Suprapubic skin (tissue), 4 donors: ENCODE measurements around the gene VAT1. TPM values are rescaled to one million over a fixed set of nuclear protein-coding genes. Genes with fewer than 3 reads are reported as not detected.
A peak's percentile ranks its signal among the peaks of the same experiment; 100 is the strongest.
"Not testable (repeated sequence)": the region's sequence is repeated elsewhere in the genome, so short reads cannot be mapped to it uniquely, and the experiment has no call there.

Experiments
- DNase-seq, 2 donors: peaks; one replicate each; pipeline ENCODE4 v3.0.0-alpha.2; 2019; ENCODE audit warnings: low spot score in 2 of 2
- H3K27ac ChIP-seq: fragments of 200-600 bp; sonication (generic); one replicate; pipeline ENCODE4 v1.5.1; 2019
- H3K27me3 ChIP-seq: fragments of 200-600 bp; sonication (generic); one replicate; pipeline ENCODE4 v1.5.1; 2019
- H3K36me3 ChIP-seq: fragments of 200-600 bp; sonication (generic); one replicate; pipeline ENCODE4 v1.5.1; 2019
- H3K4me1 ChIP-seq: fragments of 200-600 bp; sonication (generic); one replicate; pipeline ENCODE4 v1.5.1; 2019
- H3K4me3 ChIP-seq: fragments of 200-600 bp; sonication (generic); one replicate; pipeline ENCODE4 v1.5.1; 2019; ENCODE audit warnings: mild to moderate bottlenecking
- H3K9me3 ChIP-seq: fragments of 200-600 bp; sonication (generic); one replicate; pipeline ENCODE4 v1.5.1; 2019
- EP300 ChIP-seq: sonication (generic); formaldehyde crosslinking; IDR thresholded peaks from one replicate; pipeline ENCODE4 v1.6.1; 2017; ENCODE audit warnings: antibody characterized with exemption
- POLR2A ChIP-seq, 2 donors: fragments of 450-650 bp; IDR thresholded peaks; one replicate each; pipeline ENCODE4 v1.6.1; 2017; ENCODE audit warnings: antibody characterized with exemption in 2 of 2, mild to moderate bottlenecking in 2 of 2, moderate library complexity in 2 of 2
- POLR2AphosphoS5 ChIP-seq, 3 donors: sonication (generic); formaldehyde crosslinking; IDR thresholded peaks; one replicate each; pipeline ENCODE4 v1.6.1; 2017; ENCODE audit warnings: antibody characterized with exemption in 3 of 3
- WGBS: methylation state at CpG from one replicate; pipeline ENCODE4 v1.1.5; 2018; 5-methylcytosine and 5-hydroxymethylcytosine counted together
- total RNA-seq, 4 donors: library from RNA; depleted of rRNA; stranded (reverse); fragments of >200 nt; gene quantifications; one replicate each; pipeline ENCODE4 v1.1.0, GENCODE V29; 2016
- TF ChIP-seq, protein P1 (sequence below), 2 donors: fragments of 200-600 bp in 1 of 2; fragments of 450-650 bp in 1 of 2; sonication (generic) in 1 of 2; IDR thresholded peaks; one replicate each; pipeline ENCODE4 v1.5.1; 2016 to 2019; ENCODE audit warnings: antibody characterized with exemption in 2 of 2, mild to moderate bottlenecking in 1 of 2, moderate library complexity in 1 of 2

The VAT1 gene
- total RNA-seq, 4 donors from 2014 or later, result 125 to 234 (median 188) TPM

DNA sequence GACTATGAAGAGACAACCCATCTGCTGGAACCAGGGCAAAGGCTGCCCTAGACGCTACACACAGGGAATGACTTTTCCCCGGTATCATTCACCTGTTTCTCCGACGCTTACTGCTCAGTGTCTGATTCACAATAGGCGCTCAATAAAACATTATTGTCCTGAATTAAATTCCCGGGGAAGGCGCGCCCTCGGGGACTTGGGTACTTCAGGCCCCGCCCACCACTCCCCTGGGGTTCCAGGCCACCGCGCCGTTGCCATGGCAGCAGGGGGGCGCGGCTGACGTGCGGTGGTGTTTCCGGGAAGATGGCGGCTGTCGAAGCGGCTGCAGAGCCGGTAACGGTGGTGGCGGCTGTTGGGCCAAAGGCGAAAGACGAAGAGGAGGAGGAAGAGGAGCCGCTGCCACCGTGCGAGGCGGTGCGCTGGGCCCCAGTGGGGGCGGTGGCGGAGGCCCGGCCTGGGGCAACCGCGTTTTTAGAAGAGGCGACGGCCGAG, 41.9 kb downstream of the VAT1 start, which contains the start of gene RUNDC1:
Gene RUNDC1 (plus strand): TSS at position 292 of the 492 bp plus-strand sequence. CDS start 12 bp downstream, at position 304.
- peaks cover 4% of the 10 kb centered on the region for H3K36me3 ChIP-seq
- peak within 1 kb of the TSS; percentile 67 for H3K27ac ChIP-seq
- peaks cover 24% of the 10 kb centered on the region for H3K4me1 ChIP-seq
- peak; percentile 96 to 97 for DNase-seq
- no peaks in the 10 kb centered on the region for H3K9me3 ChIP-seq
- no peaks in the 10 kb centered on the region for H3K27me3 ChIP-seq
- TF ChIP-seq, protein P1, sequence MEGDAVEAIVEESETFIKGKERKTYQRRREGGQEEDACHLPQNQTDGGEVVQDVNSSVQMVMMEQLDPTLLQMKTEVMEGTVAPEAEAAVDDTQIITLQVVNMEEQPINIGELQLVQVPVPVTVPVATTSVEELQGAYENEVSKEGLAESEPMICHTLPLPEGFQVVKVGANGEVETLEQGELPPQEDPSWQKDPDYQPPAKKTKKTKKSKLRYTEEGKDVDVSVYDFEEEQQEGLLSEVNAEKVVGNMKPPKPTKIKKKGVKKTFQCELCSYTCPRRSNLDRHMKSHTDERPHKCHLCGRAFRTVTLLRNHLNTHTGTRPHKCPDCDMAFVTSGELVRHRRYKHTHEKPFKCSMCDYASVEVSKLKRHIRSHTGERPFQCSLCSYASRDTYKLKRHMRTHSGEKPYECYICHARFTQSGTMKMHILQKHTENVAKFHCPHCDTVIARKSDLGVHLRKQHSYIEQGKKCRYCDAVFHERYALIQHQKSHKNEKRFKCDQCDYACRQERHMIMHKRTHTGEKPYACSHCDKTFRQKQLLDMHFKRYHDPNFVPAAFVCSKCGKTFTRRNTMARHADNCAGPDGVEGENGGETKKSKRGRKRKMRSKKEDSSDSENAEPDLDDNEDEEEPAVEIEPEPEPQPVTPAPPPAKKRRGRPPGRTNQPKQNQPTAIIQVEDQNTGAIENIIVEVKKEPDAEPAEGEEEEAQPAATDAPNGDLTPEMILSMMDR (IDR thresholded peaks at IDR 0.05), result no peak
- TF ChIP-seq POLR2AphosphoS5 (IDR thresholded peaks at IDR 0.05), result peak in 2 of 3 donors; percentile 6 to 60
- H3K4me3 ChIP-seq, result peak within 1 kb of the TSS; percentile 63
- under 1% methylated on average over 19 of the region's 39 CpGs for WGBS

DNA sequence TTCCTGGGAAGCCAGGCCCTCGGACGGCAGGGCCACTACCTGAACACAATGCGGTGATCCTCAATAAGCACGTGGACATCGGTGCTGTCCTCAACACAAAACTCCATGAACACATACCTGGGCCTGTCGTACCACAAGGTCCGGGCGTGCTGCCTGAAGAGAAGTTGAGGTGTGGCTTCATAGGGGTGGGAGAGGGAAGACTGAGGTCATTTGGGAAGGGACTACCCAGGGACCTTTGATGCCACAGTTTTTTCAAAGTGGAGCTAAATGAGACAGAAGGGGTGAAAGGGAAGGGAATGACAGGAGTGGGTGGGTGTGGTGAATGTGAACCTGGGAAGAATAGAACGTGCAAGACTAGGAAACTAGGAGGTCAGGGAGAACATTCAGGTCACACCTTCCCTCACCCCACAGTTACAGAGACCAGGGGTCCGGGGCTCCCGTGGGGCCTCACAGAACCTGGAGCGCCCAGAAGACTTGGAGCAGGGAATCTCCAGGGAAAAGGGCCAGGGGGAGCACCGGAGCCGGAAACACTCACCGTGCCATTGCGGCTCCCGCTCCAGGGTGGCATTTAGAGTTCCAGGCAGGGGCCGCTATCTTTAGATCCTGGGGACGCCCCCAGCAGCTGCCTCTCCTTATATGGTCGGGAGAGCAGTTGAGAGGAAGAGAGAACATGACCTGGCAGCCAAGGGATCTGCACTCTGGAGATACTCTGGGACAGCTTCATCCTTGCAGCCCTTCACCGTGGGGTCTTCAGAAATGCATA, 42.5 kb downstream of the VAT1 start, which contains the start of gene PTGES3L:
Gene PTGES3L (minus strand): TSS at position 570 of the 763 bp plus-strand sequence. CDS start 27 bp downstream, at position 543.
- peaks cover 24% of the 10 kb centered on the region for H3K4me1 ChIP-seq
- TF ChIP-seq POLR2A (IDR thresholded peaks at IDR 0.05), result no peak
- TF ChIP-seq, protein P1 (IDR thresholded peaks at IDR 0.05), result no peak
- TF ChIP-seq POLR2AphosphoS5 (IDR thresholded peaks at IDR 0.05), result no peak
- no peak for TF ChIP-seq EP300
- no peaks in the 10 kb centered on the region for H3K9me3 ChIP-seq
- peak within 1 kb of the TSS; percentile 63 for H3K4me3 ChIP-seq
- H3K27ac ChIP-seq, result peak within 1 kb of the TSS; percentile 67
- WGBS, result 41% methylated on average over 18 of the region's 21 CpGs
- H3K36me3 ChIP-seq, result no peaks in the 10 kb centered on the region
- H3K27me3 ChIP-seq, result no peaks in the 10 kb centered on the region
- DNase-seq, result no peak

DNA sequence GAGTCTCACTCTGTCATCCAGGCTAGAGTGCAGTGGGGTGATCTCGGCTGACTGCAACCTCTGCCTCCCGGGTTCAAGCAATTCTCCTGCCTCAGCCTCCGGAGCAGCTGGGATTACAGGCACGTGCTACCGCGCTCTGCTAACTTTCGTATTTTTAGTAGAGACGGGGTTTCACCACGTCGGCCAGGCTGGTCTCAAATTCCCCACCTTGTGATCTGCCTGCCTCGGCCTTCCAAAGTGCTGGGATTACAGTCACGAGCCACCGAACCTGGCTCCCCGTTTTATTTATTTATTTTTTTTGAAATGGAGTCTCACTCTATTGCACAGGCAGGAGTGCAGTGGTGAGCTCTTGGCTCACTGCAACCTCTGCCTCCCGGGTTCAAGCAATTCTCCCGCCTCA, 46.5 kb downstream of the VAT1 start:
- not testable (repeated sequence) for H3K27ac ChIP-seq, DNase-seq, H3K36me3 ChIP-seq, H3K4me3 ChIP-seq, H3K27me3 ChIP-seq, H3K9me3 ChIP-seq, H3K4me1 ChIP-seq
- 88% methylated on average over 16 of the region's 16 CpGs for WGBS

DNA sequence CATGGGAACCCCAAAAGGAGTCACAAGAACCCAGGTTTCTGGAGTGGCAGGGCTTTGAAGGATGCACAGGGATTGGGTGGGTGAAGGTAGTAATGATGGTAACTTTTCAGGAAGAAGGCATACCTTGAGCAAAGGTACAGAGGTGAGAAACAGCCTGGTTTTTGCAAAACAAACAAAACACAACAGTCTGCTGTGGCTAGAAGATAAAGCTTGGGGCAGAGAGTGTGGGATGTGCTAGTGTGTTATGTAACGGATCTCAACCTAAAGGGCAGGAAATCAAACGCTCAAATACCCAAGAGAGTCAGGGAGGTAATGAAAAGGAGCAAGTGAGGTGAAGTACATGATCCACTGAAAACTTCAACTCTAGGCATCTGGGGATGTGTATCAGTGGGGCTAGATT, 46.9 kb downstream of the VAT1 start:
- TF ChIP-seq, protein P1 (IDR thresholded peaks at IDR 0.05), result no peak
- TF ChIP-seq POLR2AphosphoS5 (IDR thresholded peaks at IDR 0.05), result no peak
- TF ChIP-seq POLR2A (IDR thresholded peaks at IDR 0.05), result no peak
- no peak for TF ChIP-seq EP300
- WGBS, result 45% methylated on average over 2 of the region's 2 CpGs

DNA sequence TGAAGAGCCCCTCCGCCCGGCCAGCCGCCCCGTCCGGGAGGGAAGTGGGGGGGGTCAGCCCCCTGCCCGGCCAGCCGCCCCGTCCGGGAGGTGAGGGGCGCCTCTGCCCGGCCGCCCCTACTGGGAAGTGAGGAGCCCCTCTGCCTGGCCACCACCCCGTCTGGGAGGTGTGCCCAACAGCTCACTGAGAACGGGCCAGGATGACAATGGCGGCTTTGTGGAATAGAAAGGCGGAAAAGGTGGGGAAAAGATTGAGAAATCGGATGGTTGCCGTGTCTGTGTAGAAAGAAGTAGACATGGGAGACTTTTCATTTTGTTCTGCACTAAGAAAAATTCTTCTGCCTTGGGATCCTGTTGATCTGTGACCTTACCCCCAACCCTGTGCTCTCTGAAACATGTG, 48.9 kb downstream of the VAT1 start:
- not testable (repeated sequence) for DNase-seq, H3K4me3 ChIP-seq, H3K27ac ChIP-seq, H3K36me3 ChIP-seq, H3K27me3 ChIP-seq, H3K9me3 ChIP-seq, H3K4me1 ChIP-seq
- 38% methylated on average over 5 of the region's 18 CpGs for WGBS

More for the DNA sequence above, 46.9 kb downstream of the VAT1 start:
- no peak overlapping the region for H3K4me3 ChIP-seq
- no peaks in the 10 kb centered on the region for H3K9me3 ChIP-seq
- H3K27me3 ChIP-seq, result no peaks in the 10 kb centered on the region
- no peaks in the 10 kb centered on the region for H3K36me3 ChIP-seq
- peaks cover 6% of the 10 kb centered on the region for H3K4me1 ChIP-seq
- no peak for DNase-seq
- no peak overlapping the region for H3K27ac ChIP-seq

DNA sequence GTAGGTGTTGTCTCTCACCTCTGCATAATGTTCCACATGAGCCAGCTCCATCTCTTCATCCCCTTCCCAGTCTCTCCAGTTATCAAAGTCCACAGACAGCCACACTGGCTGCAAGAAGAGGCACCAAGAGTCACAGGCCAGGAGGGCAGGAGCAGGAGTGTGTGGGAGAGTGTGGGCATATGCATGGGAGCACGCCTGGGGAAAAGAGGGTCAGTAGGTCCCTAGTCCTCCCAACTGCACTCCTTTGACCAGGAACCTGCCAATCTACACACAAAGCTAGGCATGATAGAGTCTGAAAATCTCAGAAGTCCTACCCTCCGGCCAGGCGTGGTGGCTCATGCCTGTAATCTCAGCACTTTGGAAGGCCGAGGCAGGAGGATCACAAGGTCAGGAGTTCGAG, 50.6 kb downstream of the VAT1 start:
- H3K27ac ChIP-seq, result no peak overlapping the region
- 90% methylated on average over 5 of the region's 5 CpGs for WGBS
- H3K4me3 ChIP-seq, result no peak overlapping the region
- no peaks in the 10 kb centered on the region for H3K27me3 ChIP-seq
- TF ChIP-seq EP300, result no peak
- no peak for TF ChIP-seq POLR2AphosphoS5 (IDR thresholded peaks at IDR 0.05)
- no peak for TF ChIP-seq POLR2A (IDR thresholded peaks at IDR 0.05)
- TF ChIP-seq, protein P1 (IDR thresholded peaks at IDR 0.05), result no peak
- no peaks in the 10 kb centered on the region for H3K36me3 ChIP-seq
- no peaks in the 10 kb centered on the region for H3K4me1 ChIP-seq
- H3K9me3 ChIP-seq, result no peaks in the 10 kb centered on the region
- no peak for DNase-seq
